ENCODE data around the gene ACTMAP. TPM values are rescaled to one million over a fixed set of nuclear protein-coding genes. Genes with fewer than 3 reads are reported as not detected.

ACTMAP gene
- total and polyA plus RNA-seq, 2 of the 13 experiments (the other 11 are each of a cell fraction or from before 2014, with no cell fraction given), result 2.2 to 7.9 TPM

- no peak for TF ChIP-seq IKZF4 (CRISPR knock-in tag; IDR thresholded peaks at IDR 0.05; ENCODE audit: borderline replicate concordance, low read depth, not compliant biosample characterization)
- no peak for TF ChIP-seq CREB1 (IDR thresholded peaks at IDR 0.05)
- no peak for TF ChIP-seq CREB1 (CRISPR knock-in tag; IDR thresholded peaks at IDR 0.05)
- no peak for TF ChIP-seq ZNF44 (CRISPR knock-in tag; IDR thresholded peaks at IDR 0.05)
- no peak for TF ChIP-seq ZSCAN20 (CRISPR knock-in tag; IDR thresholded peaks at IDR 0.05; ENCODE audit: borderline replicate concordance)
- no peak for TF ChIP-seq FOXC1 (CRISPR knock-in tag; IDR thresholded peaks at IDR 0.05; ENCODE audit: borderline replicate concordance)
- no peak for TF ChIP-seq ZNF230 (CRISPR knock-in tag; IDR thresholded peaks at IDR 0.05)
- no peak for TF ChIP-seq ZNF75D (CRISPR knock-in tag; IDR thresholded peaks at IDR 0.05; ENCODE audit: borderline replicate concordance)
- no peak for TF ChIP-seq ZNF563 (CRISPR knock-in tag; IDR thresholded peaks at IDR 0.05)
- TF ChIP-seq ZFP1 (CRISPR knock-in tag; IDR thresholded peaks at IDR 0.05), result no peak
- no peak for TF ChIP-seq HMG20A (CRISPR knock-in tag; IDR thresholded peaks at IDR 0.05; ENCODE audit: borderline replicate concordance)
- no peak for TF ChIP-seq PAX8 (CRISPR knock-in tag; IDR thresholded peaks at IDR 0.05; ENCODE audit: borderline replicate concordance)
- peak; percentile 62 for TF ChIP-seq HCFC1 (IDR thresholded peaks at IDR 0.05; ENCODE audit: low read depth, low read length)
- TF ChIP-seq PAXIP1 (CRISPR knock-in tag; conservative IDR thresholded peaks at IDR 0.05), result no peak
- TF ChIP-seq USF2 (IDR thresholded peaks at IDR 0.05; ENCODE audit: low read depth, low read length), result no peak
- no peak; the same call in 1 of the 2 replicates for TF ChIP-seq USF2 (CRISPR knock-in tag; IDR thresholded peaks at IDR 0.05; ENCODE audit: borderline replicate concordance)
- TF ChIP-seq SMAD3 (CRISPR knock-in tag; IDR thresholded peaks at IDR 0.05), result no peak
- TF ChIP-seq NCOR1 (IDR thresholded peaks at IDR 0.05; ENCODE audit: borderline replicate concordance, low read length), result no peak
- TF ChIP-seq HDAC6 (IDR thresholded peaks at IDR 0.05; ENCODE audit: low read depth, low read length), result no peak
- no peak for TF ChIP-seq ZNF468 (CRISPR knock-in tag; IDR thresholded peaks at IDR 0.05)
- peak; percentile 81 for TF ChIP-seq HNRNPLL (IDR thresholded peaks at IDR 0.05; ENCODE audit: low read depth, low read length, poor library complexity, severe bottlenecking)
- no peak for TF ChIP-seq ZNF354B (CRISPR knock-in tag; IDR thresholded peaks at IDR 0.05)
- TF ChIP-seq IKZF5 (CRISPR knock-in tag; IDR thresholded peaks at IDR 0.05), result no peak
- TF ChIP-seq ZNF317 (CRISPR knock-in tag; IDR thresholded peaks at IDR 0.05), result peak; percentile 53; the same call in 1 of the 2 replicates
These were observed 729 bp upstream of the ACTMAP start, which contains the start of gene SNRPA (continued) for GRCh38 chr19:40750874-40751537.
